SU-DHL-6 (cell line): Measurements from ENCODE around the gene SLC2A4RG.

Source experiments
- EZH2phosphoT487 ChIP-seq: fragments of 200-600 bp; sonication (generic), shearing (Covaris generic); conservative IDR thresholded peaks from 2 replicates; pipeline ENCODE4 v1.6.1; 2018; ENCODE audit warnings: mild to moderate bottlenecking, antibody characterized with exemption, low read length, moderate library complexity, mixed read lengths
- TF ChIP-seq, protein P1 (sequence below): fragments of 200-600 bp; sonication (generic); IDR thresholded peaks from one replicate; pipeline ENCODE4 v1.5.1; 2017; ENCODE audit warnings: antibody characterized with exemption, mild to moderate bottlenecking, low read length, moderate library complexity; ENCODE audit not compliant: insufficient read depth, poor library complexity, severe bottlenecking

DNA sequence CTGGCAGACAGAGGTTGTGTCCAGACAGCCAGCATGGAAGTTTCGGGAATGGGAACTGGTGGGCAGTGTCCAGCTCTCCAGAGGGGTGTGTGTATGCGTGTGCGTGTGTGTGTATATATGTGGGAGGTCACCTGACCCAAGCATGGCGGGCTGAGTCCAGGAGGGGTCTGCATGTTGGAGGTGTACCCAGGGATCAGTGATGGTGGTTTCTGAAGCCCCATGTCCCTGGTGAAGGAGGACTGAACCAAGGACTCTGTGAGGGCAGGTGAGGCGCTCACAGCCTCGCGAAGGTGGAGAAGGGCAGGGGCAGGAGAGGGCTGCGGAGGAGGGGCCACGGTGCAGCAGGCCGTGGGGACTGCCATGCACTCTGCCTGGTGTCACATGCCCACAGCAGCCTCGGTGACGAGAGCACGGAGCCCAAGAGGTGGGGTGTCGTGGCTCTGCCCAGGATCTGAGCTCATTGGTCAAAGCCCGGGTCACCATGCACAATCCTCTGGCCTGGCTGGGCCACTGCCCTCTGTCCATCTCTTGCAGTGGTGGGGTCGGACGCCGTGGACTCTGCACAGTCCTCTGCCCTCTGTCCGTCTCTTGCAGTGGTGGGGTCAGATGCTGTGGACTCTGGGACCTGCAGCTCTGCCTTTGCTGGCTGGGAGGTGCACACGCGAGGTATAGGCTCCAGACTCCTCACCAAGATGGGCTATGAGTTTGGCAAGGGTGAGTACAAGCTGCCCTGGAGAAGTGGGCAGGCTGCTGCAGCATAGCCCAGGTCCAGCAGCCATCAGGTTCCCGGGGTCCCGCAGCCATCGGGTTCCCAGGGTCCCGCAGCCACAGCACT, 5.2 kb upstream of the SLC2A4RG start:
- TF ChIP-seq, protein P1, sequence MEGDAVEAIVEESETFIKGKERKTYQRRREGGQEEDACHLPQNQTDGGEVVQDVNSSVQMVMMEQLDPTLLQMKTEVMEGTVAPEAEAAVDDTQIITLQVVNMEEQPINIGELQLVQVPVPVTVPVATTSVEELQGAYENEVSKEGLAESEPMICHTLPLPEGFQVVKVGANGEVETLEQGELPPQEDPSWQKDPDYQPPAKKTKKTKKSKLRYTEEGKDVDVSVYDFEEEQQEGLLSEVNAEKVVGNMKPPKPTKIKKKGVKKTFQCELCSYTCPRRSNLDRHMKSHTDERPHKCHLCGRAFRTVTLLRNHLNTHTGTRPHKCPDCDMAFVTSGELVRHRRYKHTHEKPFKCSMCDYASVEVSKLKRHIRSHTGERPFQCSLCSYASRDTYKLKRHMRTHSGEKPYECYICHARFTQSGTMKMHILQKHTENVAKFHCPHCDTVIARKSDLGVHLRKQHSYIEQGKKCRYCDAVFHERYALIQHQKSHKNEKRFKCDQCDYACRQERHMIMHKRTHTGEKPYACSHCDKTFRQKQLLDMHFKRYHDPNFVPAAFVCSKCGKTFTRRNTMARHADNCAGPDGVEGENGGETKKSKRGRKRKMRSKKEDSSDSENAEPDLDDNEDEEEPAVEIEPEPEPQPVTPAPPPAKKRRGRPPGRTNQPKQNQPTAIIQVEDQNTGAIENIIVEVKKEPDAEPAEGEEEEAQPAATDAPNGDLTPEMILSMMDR, result no peak
- TF ChIP-seq EZH2phosphoT487, result no peak
